H1 (cell line): ENCODE results near the gene DHRS7B.
"Not testable (repeated sequence)": the region's sequence is repeated elsewhere in the genome, so short reads cannot be mapped to it uniquely, and the experiment has no call there.

ENCODE experiments used
- CREB1 ChIP-seq: IDR thresholded peaks from 2 replicates; pipeline ENCODE4 v1.6.1; 2012; ENCODE audit warnings: inconsistent platforms
- CTCF ChIP-seq, 3 experiments: IDR thresholded peaks; 1 replicate in 2 of 3; 2 replicates in 1 of 3; pipeline versions ENCODE4 v1.5.1 to v1.6.1; 2011; ENCODE audit warnings: low read length in 3 of 3, mild to moderate bottlenecking in 3 of 3, inconsistent platforms in 2 of 3, low read depth in 1 of 3, moderate library complexity in 1 of 3; ENCODE audit not compliant: insufficient read depth in 1 of 3; ENCODE audit errors: control extremely low read depth in 1 of 3
- HDAC2 ChIP-seq, 2 experiments: fragments of 300-600 bp in 1 of 2; sonication (generic) in 1 of 2; IDR thresholded peaks; 2 replicates each; pipeline ENCODE4 v1.6.1; 2011 to 2012; ENCODE audit warnings: low read depth in 2 of 2, low read length in 2 of 2, mild to moderate bottlenecking in 2 of 2, moderate library complexity in 2 of 2, borderline replicate concordance in 1 of 2, inconsistent platforms in 1 of 2
- KDM1A ChIP-seq: fragments of 200-600, 300-600 bp; sonication (generic); IDR thresholded peaks from 2 replicates; pipeline ENCODE4 v1.7.1; 2016; ENCODE audit warnings: mild to moderate bottlenecking, low read length, borderline replicate concordance
- PHF8 ChIP-seq: fragments of 200-600 bp; sonication (generic); conservative IDR thresholded peaks from 2 replicates; pipeline ENCODE4 v1.7.1; 2012; ENCODE audit warnings: low read depth, mild to moderate bottlenecking, inconsistent platforms, low read length, moderate library complexity
- POLR2A ChIP-seq, 2 experiments: IDR thresholded peaks; 1 replicate in 1 of 2; 2 replicates in 1 of 2; pipeline ENCODE4 v1.6.1; 2011; ENCODE audit warnings: low read depth in 2 of 2, low read length in 2 of 2, mild to moderate bottlenecking in 2 of 2; ENCODE audit errors: control extremely low read depth in 1 of 2
- POLR2AphosphoS5 ChIP-seq: IDR thresholded peaks from 2 replicates; pipeline ENCODE4 v1.6.1; 2011; ENCODE audit warnings: low read depth, low read length
- RAD21 ChIP-seq, 2 experiments: IDR thresholded peaks in 1 of 2; conservative IDR thresholded peaks in 1 of 2; 2 replicates each; pipeline ENCODE4 v1.6.1; 2011; ENCODE audit warnings: low read depth in 2 of 2, low read length in 2 of 2, improper control_type of control experiment in 1 of 2, inconsistent platforms in 1 of 2, mild to moderate bottlenecking in 1 of 2, moderate library complexity in 1 of 2
- SUZ12 ChIP-seq: fragments of 200-600 bp; sonication (generic); IDR thresholded peaks from 2 replicates; pipeline ENCODE4 v1.6.1; 2012; ENCODE audit warnings: mild to moderate bottlenecking, inconsistent platforms, low read length, moderate library complexity, mixed read lengths
- TCF12 ChIP-seq: IDR thresholded peaks from 2 replicates; pipeline ENCODE4 v1.6.1; 2011; ENCODE audit warnings: low read depth, mild to moderate bottlenecking, low read length
- USF2 ChIP-seq: IDR thresholded peaks from 2 replicates; pipeline ENCODE4 v1.6.1; 2011; ENCODE audit warnings: low read length, improper control_type of control experiment

- not testable (repeated sequence) for TF ChIP-seq KDM1A; CTCF (IDR thresholded peaks at IDR 0.05; ENCODE audit: control extremely low read depth in 1 of 3, insufficient read depth in 1 of 3, low read depth in 1 of 3, low read length in 3 of 3); RAD21 (IDR thresholded peaks at IDR 0.05 in 1 of 2, conservative IDR thresholded peaks at IDR 0.05 in 1 of 2; ENCODE audit: low read depth in 2 of 2, low read length in 2 of 2); USF2; TCF12; POLR2AphosphoS5; POLR2A (IDR thresholded peaks at IDR 0.05; ENCODE audit: control extremely low read depth in 1 of 2, low read depth in 2 of 2, low read length in 2 of 2); CREB1; SUZ12; PHF8; HDAC2 (IDR thresholded peaks at IDR 0.05; ENCODE audit: borderline replicate concordance in 1 of 2, low read depth in 2 of 2, low read length in 2 of 2)
Observed at GRCh38 chr17:21142065-21142464, 15.3 kb downstream of the DHRS7B start.
